Measurements from ENCODE around the gene GRHL3.

Gene GRHL3

GRCh38 chr1:24321126-24321525 is 2.0 kb downstream of the GRHL3 start:
- Histone ChIP-seq H3K9me2 (ENCODE audit: low read depth, low read length) (no peaks in the 10 kb centered on the region), H4K20me1 (ENCODE audit: insufficient read depth, low read length) (no peaks in the 10 kb centered on the region), H3K4me3 (ENCODE audit: low read depth, low read length, poor library complexity, severe bottlenecking) (peak overlapping the region; percentile 57), H3K9ac (ENCODE audit: low read length) (no peak overlapping the region), H3K4me1 (ENCODE audit: insufficient read depth, low read length, severe bottlenecking) (peaks cover 26% of the 10 kb centered on the region), H2AFZ (ENCODE audit: low read length) (no peak overlapping the region), H3K9me3 (ENCODE audit: low read length) (no peaks in the 10 kb centered on the region), H3K27me3 (ENCODE audit: insufficient read depth, low read length) (0 out of 2 replicates have a peak, but pooled peaks cover 8% of the 10 kb centered on the region), H3F3A (ENCODE audit: insufficient read depth, low read length) (no peaks in the 10 kb centered on the region), H3K79me2 (ENCODE audit: insufficient read depth, low read length) (no peaks in the 10 kb centered on the region), H3K36me3 (ENCODE audit: insufficient read depth, low read length) (no peaks in the 10 kb centered on the region), H3K27ac (ENCODE audit: low read depth, low read length, poor library complexity, severe bottlenecking) (no peak overlapping the region), H3K4me2 (ENCODE audit: low read length) (peak overlapping the region; percentile 73; the same call in 1 of the 2 replicates)
- TF ChIP-seq CTCF (IDR thresholded peaks at IDR 0.05; ENCODE audit: low read length) (peak; percentile 7; the same call in 1 of the 2 replicates), EZH2 (IDR thresholded peaks at IDR 0.05; ENCODE audit: borderline replicate concordance, low read length) (no peak)

GRCh38 chr1:24321697-24322469 is 2.7 kb downstream of the GRHL3 start:
- Histone ChIP-seq H3K9ac (ENCODE audit: low read length) (peak overlapping the region; percentile 14; the same call in 1 of the 2 replicates), H3K27ac (ENCODE audit: low read depth, low read length, poor library complexity, severe bottlenecking) (no peak overlapping the region), H3K4me1 (ENCODE audit: insufficient read depth, low read length, severe bottlenecking) (peaks cover 26% of the 10 kb centered on the region), H3K79me2 (ENCODE audit: insufficient read depth, low read length) (no peaks in the 10 kb centered on the region), H3K36me3 (ENCODE audit: insufficient read depth, low read length) (no peaks in the 10 kb centered on the region), H3K9me3 (ENCODE audit: low read length) (no peaks in the 10 kb centered on the region), H3K27me3 (ENCODE audit: insufficient read depth, low read length) (0 out of 2 replicates have a peak, but pooled peaks cover 8% of the 10 kb centered on the region), H3K9me2 (ENCODE audit: low read depth, low read length) (no peaks in the 10 kb centered on the region), H3K4me3 (ENCODE audit: low read depth, low read length, poor library complexity, severe bottlenecking) (peak overlapping the region; percentile 57), H3F3A (ENCODE audit: insufficient read depth, low read length) (no peaks in the 10 kb centered on the region), H3K4me2 (ENCODE audit: low read length) (peak overlapping the region; percentile 73), H2AFZ (ENCODE audit: low read length) (no peak overlapping the region), H4K20me1 (ENCODE audit: insufficient read depth, low read length) (no peaks in the 10 kb centered on the region)
- TF ChIP-seq CTCF (IDR thresholded peaks at IDR 0.05; ENCODE audit: low read length) (no peak), EZH2 (IDR thresholded peaks at IDR 0.05; ENCODE audit: borderline replicate concordance, low read length) (no peak)

GRCh38 chr1:24322470-24323177 is 3.5 kb downstream of the GRHL3 start:
- peaks cover 26% of the 10 kb centered on the region for H3K4me1 ChIP-seq (ENCODE audit: insufficient read depth, low read length, severe bottlenecking)
- no peaks in the 10 kb centered on the region for H3K36me3 ChIP-seq (ENCODE audit: insufficient read depth, low read length)
- TF ChIP-seq EZH2 (IDR thresholded peaks at IDR 0.05; ENCODE audit: borderline replicate concordance, low read length) (no peak), CTCF (IDR thresholded peaks at IDR 0.05; ENCODE audit: low read length) (no peak)
- no peaks in the 10 kb centered on the region for H3K9me2 ChIP-seq (ENCODE audit: low read depth, low read length)
- no peak overlapping the region for H2AFZ ChIP-seq (ENCODE audit: low read length)
- no peaks in the 10 kb centered on the region for H4K20me1 ChIP-seq (ENCODE audit: insufficient read depth, low read length)
- peak overlapping the region; percentile 73 for H3K4me2 ChIP-seq (ENCODE audit: low read length)
- H3K79me2 ChIP-seq (ENCODE audit: insufficient read depth, low read length): no peaks in the 10 kb centered on the region
- H3K9me3 ChIP-seq (ENCODE audit: low read length): no peaks in the 10 kb centered on the region
- peak overlapping the region; percentile 14; the same call in 1 of the 2 replicates for H3K9ac ChIP-seq (ENCODE audit: low read length)
- no peaks in the 10 kb centered on the region for H3F3A ChIP-seq (ENCODE audit: insufficient read depth, low read length)
- no peak overlapping the region for H3K27ac ChIP-seq (ENCODE audit: low read depth, low read length, poor library complexity, severe bottlenecking)
- H3K4me3 ChIP-seq (ENCODE audit: low read depth, low read length, poor library complexity, severe bottlenecking): peak overlapping the region; percentile 57
- H3K27me3 ChIP-seq (ENCODE audit: insufficient read depth, low read length): 0 out of 2 replicates have a peak, but pooled peaks cover 8% of the 10 kb centered on the region

Data from OCI-LY1 (cell line).